KBM-7 (cell line): ENCODE measurements around the gene SHISAL2B.
"Not testable (repeated sequence)": the region's sequence is repeated elsewhere in the genome, so short reads cannot be mapped to it uniquely, and the experiment has no call there.

Experiments
- DNase-seq: peaks from one replicate; pipeline ENCODE4 v3.0.0-alpha.2; 2015
- in situ Hi-C: fragments of 300-500 bp; cut with MboI; formaldehyde crosslinking; loops from 2 replicates; pipeline ENCODE4 v1.14.3; 2020; ENCODE audit warnings: low sequenced_read_pairs, low pct_unique_long_range_greater_than_20kb, mixed read lengths

The SHISAL2B gene

DNA sequence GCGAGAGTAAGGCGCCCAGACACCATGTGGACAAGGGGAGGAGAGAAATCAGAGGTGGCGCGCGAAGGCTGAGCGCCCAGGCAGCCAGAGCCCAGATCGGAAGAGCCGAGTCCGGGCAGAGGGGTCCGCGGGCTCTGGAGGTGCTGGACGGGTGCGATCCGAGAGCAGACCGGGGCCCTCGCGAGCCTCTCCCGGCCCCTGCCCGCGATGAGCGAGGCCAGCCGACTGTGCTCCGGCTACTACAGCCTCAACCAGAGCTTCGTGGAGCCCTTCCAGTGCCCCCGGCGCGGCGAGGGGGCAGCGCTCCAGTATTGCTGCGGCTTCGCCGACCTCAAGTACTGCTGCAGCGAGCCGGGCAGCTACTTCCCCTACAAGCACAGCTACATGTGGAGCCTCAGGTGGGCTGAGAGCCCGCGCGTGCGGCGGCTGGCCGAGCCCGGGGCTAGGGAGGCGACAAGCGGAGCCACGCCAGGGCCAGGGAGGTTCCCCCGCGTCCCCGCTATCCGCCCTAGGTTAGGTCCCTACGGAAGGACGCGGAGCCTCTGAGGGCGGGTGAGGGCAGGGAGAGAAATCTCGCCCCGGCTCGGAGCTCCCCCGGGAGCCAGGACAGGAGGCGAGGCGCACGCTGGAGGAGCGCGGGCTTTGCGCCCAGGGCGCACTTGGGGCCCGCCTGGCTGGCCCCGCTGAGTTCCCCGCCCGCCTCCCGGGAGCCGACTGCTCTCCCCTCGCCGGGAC lies at the start of gene SHISAL2B:
Gene SHISAL2B, plus strand, starts transcription at position 87 of the 735 bp plus-strand sequence. Its CDS starts 121 bp downstream, at position 208.
- no peak for DNase-seq
- in situ Hi-C loops: no loop called here

DNA sequence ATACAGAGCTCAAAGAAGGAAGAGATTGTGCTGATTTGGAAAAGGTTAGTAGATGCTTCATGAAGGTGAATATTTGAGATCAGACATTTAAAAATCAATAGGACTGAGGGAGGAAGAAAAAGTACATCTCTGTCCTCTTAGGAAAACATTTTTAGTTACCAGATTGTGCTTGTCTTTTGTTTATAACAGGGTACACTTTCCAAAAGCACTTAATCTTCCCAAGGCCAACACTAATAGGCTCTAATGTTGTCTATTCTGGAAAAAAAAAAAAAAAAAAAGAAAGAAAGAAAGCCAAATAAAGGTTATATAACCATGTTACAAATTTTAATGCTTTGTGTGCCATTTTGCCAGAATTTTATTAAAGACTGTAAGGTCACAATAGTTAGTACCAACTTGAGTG lies 45.5 kb upstream of the SHISAL2B start:
- DNase-seq: no peak
- in situ Hi-C loops: loop anchor here (25.0 kb wide), 1 partner anchor 142 kb away; no protein-coding TSS in a partner anchor

DNA sequence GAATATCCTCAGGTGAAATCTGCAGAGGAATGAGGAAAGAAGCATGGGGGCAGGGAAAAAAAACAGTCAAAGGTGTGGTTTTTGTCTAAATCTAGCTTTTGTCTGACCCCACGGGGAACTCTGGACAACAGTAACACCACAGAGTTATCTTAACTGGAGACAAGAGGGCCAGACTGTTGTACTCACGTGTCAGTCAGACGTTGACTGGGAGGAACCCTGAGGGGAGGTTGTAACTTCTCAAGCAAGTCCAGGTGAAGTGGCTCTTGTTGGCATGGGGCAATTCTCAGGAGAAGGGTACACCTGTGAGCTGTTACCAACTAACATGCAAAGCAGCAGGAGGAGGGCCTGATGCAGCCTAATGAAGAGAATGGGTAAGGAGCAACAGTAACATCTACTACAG lies 44.1 kb upstream of the SHISAL2B start:
- in situ Hi-C loops: loop anchor here (25.0 kb wide), 1 partner anchor 141 kb away; no protein-coding TSS in a partner anchor
- DNase-seq: no peak

DNA sequence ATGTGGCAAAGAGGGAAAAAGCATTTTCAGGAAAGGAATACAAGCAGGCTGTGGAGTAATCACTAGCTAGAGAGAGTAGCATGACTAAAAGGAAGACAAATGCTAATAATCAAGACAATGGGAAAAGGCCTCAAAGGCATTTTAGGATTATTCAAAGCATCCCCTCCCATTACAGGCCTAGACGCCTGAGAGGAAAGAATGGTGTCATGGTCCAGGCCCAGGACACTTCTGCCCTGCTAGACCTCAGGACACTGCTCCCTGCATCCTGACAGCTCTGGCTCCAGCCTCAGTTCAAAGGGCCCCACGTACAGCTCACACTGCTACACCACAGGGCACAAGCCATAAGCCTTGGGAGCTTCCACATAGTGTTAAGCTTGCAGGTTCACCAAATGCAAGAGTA lies 40.8 kb upstream of the SHISAL2B start:
- in situ Hi-C loops: loop anchor here (25.0 kb wide), 1 partner anchor 138 kb away; no protein-coding TSS in a partner anchor

DNA sequence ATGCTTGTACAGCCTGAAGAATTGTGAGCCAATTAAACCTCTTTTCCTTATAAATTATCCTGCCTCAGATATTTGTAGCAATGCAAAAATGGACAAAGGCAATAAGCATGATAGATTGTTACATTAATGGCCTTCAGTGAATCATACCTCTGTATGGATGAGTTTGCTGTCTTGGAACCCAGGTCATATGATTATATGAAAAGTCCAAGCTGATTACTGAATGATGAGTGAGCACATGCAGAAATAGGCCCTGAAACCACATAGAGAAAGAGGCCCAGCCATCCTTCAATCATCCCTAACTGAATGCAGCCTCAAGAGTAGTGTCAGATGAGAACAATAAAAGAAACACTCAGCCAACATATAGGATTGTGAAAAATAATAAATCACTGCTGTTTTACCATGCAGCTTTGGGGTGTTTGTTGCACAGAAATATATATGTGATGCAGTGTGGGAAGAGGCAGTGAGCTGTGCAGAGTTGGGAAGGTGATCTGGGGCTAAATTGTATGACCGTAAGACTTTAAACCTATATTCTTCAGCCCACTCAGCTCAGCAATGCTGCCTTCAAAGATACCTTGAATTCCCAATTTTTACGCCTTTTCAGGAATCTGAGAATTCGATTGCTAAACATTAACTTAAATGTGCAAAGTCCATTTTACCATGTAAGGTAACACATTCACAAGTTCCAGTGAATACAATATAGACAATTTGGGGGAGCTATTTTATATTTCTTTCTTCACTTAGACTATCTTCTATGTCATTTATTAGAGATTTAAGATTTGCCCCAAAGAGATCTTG lies 36.3 kb upstream of the SHISAL2B start:
- in situ Hi-C loops: no loop called here
- no peak for DNase-seq

More for the DNA sequence above, 40.8 kb upstream of the SHISAL2B start:
- DNase-seq: no peak

DNA sequence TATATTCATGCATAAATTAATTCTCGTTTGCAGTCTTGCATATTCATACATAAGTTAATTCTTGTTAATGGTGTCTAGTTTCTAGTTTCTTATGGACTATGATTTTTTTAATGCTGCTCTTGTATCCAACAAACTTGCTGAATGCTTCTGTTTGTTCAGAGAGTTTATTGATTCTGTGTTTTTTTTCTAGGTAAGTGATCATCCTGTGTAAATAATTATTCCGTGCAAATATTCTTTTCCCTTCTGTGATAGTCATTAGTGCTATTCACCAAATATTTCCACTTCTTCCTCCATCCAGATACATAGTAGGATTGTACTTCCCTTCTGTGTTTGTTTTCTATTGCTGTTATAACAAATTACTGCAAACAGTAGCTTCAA lies 35.8 kb upstream of the SHISAL2B start:
- no peak for DNase-seq
- in situ Hi-C loops: no loop called here

DNA sequence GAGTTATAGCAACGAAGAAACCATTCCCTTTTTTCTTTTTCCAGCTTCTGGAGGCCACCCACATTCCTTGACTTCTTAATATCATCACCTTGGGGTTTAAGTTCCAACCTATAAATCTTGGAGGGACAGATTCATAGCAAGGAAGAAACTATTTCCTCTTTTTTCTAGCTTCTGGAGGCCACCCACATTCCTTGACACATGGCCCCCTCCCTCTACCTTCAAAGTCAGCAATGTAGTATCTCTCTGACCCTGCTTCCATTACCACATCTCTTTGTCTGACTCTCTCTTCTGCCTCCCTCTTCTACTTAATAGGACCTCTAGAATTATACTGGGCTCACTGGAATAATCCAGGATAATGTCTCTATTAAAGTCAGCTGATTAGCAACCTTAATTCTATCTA lies 34.7 kb upstream of the SHISAL2B start:
- in situ Hi-C loops: no loop called here
- DNase-seq: no peak

DNA sequence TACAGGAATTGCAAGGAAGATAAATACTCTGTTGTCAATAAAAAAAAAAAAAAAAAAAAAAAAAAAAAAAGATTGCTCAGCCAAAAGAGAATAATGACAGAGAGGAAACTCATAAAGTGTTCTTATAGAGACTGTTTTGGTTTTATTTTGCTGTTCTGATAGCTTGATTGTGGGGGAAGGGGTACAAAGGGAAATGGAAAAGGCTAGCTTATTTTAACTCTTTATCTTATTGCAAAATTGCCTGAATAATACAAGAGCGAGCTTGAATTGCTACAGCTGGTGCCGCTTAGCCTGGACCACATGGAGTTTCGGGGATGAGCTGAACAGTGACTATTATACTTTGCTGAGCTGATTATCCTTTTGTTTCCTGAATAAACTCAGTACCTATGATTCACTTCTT lies 31.0 kb upstream of the SHISAL2B start:
- in situ Hi-C loops: no loop called here
- DNase-seq: no peak

DNA sequence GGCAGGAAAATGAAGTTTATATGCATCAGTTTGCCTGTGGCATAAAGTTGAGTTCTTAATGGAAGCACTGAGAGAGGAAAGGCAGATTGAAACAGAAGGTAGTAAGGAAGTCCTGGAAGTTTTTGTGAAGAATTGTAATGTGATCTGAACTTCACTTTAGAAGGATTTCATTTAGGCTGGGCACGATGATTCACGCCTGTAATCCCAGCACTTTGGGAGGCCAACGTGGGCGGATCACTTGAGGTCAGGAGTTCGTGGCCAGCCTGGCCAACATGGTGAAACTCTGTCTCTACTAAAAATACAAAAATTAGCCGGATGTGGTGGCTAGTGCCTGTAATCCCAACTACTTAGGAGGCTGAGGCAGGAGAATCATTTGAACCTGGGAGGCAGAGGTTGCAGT lies 27.1 kb upstream of the SHISAL2B start:
- DNase-seq, in situ Hi-C loops: not testable (repeated sequence)

DNA sequence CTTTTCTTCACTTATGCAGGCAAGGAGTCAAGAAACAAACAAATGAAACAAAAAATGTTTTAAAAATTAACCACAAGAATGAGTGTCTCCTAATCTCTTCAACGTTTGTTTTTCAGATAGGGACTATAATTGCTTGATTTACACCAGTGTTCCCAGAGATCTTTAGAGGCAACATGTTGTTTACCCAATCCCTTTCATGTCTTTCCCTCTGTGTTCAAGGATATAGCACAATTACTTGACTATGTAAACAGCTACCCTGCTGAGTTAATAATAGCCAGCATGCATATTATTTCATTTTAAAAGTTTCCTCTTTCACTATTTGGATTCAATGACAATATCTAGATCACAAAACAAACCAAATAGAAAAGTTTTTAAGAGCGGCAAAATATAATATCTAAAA lies 25.1 kb upstream of the SHISAL2B start:
- in situ Hi-C loops: no loop called here
- DNase-seq: no peak

DNA sequence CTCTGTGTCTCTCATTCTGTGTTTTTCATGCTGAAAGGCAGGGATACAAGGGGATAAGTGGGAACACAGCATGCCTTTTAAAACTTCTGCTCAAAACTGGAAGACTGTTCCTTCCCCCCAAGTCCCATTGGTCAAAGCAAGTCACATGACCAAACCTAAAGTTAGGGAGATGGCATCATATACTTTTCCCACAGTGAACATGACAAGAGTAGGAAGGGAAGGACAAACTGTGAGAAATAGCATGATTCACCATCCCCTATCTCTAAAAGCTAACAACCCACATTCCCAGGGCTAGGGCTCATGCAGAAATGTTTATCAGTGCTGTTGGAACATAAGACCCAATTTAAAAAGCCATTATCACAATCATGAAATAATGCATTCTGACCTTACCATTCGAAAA lies 24.2 kb upstream of the SHISAL2B start:
- in situ Hi-C loops: no loop called here
- DNase-seq: no peak

DNA sequence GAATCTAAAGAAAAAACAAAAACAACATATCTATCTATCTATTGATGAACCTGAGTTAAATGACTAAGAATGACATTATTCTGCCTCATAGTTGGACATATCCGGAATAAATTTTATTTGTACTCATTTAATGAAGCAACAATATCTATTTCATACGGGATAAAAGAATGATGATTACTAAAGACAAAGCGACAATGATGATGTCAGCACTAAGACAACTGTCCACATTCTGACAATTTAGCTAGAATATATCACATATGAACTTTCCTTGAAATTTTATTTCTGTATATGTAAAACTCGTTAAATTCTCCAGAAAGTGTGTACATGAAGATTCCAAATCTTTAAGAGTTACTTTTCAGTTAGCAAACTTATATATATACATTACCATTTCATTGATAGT lies 23.2 kb upstream of the SHISAL2B start:
- in situ Hi-C loops: no loop called here
- no peak for DNase-seq

DNA sequence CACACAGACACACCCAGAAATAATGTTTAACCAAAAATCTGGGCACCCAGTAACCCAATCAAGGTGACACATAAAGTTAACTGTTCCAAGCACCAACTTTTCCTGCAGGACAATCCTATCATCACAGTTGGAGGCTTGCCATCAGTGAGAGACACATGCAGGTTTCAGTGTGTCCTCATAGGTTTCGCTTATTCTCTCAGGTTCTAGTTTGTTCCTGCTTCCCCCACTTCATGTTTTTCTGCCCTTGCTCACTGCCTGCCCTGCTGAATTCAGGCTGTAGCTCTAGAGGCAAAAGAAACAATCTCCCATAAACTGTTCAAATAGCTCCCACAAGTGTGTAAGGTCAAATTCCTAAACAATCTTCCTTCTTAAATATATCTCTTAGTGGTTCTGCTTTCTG lies 20.0 kb upstream of the SHISAL2B start:
- in situ Hi-C loops: no loop called here
- no peak for DNase-seq

DNA sequence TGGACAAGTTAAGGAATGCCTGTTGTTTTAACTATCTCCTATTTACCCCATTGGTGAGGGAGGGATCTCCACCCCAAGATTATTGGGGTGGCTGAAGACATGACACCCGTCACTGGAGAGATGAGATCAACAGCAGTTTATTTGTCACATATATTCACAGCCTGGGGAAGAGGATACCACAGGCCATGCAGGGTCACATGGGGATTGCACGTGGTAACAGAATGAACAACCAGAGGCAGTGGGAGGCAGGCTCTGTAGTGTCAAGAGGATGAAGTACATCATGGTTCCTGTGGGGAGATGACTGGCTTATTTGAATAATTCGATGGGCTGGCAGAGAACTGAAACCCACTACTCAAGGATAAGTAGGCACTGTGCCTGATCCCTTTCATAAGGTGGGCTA lies 18.6 kb upstream of the SHISAL2B start:
- in situ Hi-C loops: no loop called here
- DNase-seq: no peak

DNA sequence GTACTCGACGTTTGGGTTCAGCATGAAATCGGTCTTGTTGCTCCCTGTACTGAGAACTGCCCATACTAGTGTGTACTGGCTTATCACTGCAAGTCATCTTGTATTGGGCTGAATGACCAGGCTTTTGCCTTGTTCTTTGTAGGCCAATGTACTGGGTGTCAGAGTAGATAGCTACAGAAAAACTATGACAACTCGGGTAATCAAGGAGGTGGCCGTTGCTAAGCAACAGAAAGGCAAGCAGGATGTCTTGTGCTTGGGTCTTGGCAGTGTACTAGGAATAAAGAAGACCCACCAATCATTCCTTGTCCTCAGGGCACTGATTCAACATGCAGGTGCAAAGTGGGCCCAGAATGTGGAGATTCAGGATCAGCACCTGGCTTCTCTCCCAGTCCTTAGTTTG lies 11.9 kb upstream of the SHISAL2B start:
- DNase-seq: no peak
- in situ Hi-C loops: no loop called here

DNA sequence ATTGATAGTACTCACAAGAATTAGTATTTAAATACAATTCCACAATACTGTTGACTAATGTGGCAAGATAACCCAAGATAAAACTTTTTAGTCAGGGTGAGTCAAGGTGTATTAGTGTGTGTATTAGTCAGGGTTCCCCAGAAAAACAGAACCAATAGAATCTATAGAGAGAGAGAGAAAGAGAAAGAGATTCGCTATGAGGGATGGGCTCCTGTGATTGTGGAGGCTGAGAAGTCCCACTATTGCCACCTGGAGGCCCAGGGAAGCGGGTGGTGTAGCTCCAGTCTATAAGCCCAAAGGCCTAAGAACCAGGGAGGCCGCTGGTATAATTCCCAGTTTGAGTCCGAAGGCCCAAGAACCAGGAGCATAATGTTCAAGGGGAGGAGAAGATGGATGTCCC lies 10.0 kb upstream of the SHISAL2B start:
- DNase-seq: no peak
- in situ Hi-C loops: no loop called here

DNA sequence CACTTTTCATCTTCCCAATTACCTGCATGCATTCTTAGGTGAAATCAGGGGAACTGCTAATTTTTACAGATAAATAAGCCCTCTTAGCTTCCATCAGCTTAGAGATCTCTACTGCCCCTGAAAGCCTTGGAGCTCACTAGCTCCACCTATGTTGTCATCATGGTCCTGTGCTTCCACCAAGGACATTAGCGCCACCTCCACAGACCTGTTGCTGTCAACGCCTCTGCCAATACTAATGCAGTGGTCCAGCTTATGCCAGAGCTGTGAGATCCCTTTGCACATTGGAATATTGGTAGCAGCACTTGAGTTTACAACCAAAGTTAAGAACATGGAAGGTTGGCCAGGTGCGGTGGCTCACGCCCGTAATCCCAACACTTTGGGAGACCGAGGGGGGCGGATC lies 7.7 kb upstream of the SHISAL2B start:
- no peak for DNase-seq
- in situ Hi-C loops: no loop called here

DNA sequence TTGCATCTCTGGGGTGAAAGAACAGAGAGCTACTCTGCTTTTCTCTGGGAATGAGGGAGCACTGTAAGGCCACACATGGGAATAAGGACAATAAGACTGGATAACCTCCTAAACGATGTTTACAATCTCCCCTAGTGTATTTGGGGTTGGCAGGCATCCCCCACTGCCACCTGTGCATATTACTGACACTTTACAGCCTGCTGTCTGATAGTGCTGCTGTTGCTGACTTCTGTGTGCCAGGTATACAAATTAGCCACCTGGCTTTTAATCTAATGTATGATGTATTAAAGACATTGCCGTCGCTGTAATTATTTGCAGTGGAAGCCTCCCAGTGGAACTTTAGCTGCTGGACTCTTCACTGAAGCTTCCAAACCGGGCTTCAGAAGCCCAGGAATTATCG lies 4.4 kb upstream of the SHISAL2B start:
- DNase-seq: no peak
- in situ Hi-C loops: no loop called here

DNA sequence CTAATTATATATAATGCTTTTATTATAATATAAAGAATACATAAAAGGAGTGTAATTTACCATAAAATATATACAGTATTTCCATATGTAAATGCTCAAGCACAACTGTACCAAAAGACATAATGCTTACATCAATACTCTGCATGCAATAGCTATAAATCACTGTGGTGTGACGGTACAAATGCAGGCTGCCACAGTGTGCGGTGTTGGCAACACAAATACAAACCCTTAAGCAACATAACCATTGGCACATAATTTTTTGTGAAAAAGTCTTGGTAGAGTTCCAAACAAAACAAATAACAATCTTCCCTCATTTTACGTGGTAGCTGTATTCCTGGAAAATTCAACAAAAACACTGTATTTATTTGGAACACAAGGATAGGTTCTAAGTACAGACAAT lies 1.9 kb upstream of the SHISAL2B start:
- in situ Hi-C loops: no loop called here
- DNase-seq: no peak

DNA sequence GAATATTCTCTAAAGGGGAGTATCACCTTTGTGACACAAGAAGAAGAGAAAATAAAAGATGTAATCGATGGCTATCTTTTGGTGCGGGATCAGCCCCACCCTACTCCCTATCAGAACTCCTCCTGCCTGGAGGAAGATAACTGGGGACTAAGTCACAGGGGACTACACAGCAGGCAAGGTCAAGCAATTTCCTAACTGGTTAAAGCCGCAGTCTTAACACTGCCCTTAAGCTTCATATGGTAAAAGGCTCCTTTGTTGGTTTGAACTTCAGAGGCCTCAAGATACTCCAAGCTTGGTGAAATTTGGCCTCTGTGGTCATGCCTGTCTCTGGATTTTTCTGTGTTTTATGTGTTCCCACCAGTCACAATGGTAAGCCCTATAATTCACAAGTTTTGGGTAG lies 1.3 kb upstream of the SHISAL2B start:
- no peak for DNase-seq
- in situ Hi-C loops: no loop called here

DNA sequence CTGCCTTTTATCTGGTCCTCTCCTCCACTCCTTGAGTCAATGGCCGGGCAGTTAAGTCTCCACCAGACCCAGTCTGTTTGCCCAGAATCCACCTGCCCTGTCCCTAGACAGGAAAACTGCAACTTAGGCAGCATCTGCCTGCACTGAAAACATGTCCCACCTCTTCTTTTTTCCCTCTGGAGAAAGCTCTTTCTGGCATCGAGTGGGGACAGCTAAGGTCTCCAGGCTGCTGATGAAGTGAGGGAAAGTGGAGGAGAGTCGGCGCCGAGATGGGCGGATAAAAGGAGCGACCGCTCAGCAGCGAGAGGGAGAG lies 243 bp upstream of the SHISAL2B start:
- no peak for DNase-seq
- in situ Hi-C loops: no loop called here
